GM23338 (cell line): ENCODE data around the gene DDX18. TPM values are rescaled to one million over a fixed set of nuclear protein-coding genes. Genes with fewer than 3 reads are reported as not detected.

Experiments
- ATAC-seq: fragments of 200-7000 bp; cut with Tn5 transposase; 3 replicates; pipeline ENCODE4 v1.9.1; 2020
- DNase-seq: peaks from one replicate; pipeline ENCODE4 v3.0.0-alpha.2; 2015; ENCODE audit warnings: low spot score
- H2AFZ ChIP-seq: fragments of 200-600 bp; sonication (generic); 2 replicates; pipeline ENCODE4 v1.8.0; 2016; ENCODE audit warnings: antibody characterized with exemption, mild to moderate bottlenecking, moderate library complexity
- H3F3A ChIP-seq: fragments of 200-600 bp; sonication (generic); replicated peaks from 2 replicates; pipeline ENCODE4 v1.8.0; 2017; ENCODE audit warnings: antibody characterized with exemption, mixed run types, low read depth
- H3K27ac ChIP-seq: fragments of 200-600 bp; sonication (generic); 2 replicates; pipeline ENCODE4 v1.6.1; 2016; ENCODE audit warnings: low read depth
- H3K27me3 ChIP-seq: fragments of 200-600 bp; sonication (generic); 2 replicates; pipeline ENCODE4 v1.8.0; 2016; ENCODE audit warnings: mild to moderate bottlenecking, mixed run types, moderate library complexity; ENCODE audit not compliant: insufficient read depth
- H3K36me3 ChIP-seq: fragments of 200-600 bp; sonication (generic); 2 replicates; pipeline ENCODE4 v1.8.0; 2016; ENCODE audit warnings: mild to moderate bottlenecking; ENCODE audit not compliant: insufficient read depth
- H3K4me1 ChIP-seq: fragments of 200-600 bp; sonication (generic); 2 replicates; pipeline ENCODE4 v1.8.0; 2016; ENCODE audit warnings: mild to moderate bottlenecking, moderate library complexity; ENCODE audit not compliant: insufficient read depth
- H3K4me2 ChIP-seq: fragments of 200-600 bp; sonication (generic); 2 replicates; pipeline ENCODE4 v1.7.1; 2017; ENCODE audit warnings: mixed run types
- H3K4me3 ChIP-seq: fragments of 200-600 bp; sonication (generic); 2 replicates; pipeline ENCODE4 v1.6.1; 2016; ENCODE audit warnings: mixed run types
- H3K79me2 ChIP-seq: fragments of 200-600 bp; sonication (generic); replicated peaks from 2 replicates; pipeline ENCODE4 v1.8.0; 2017; ENCODE audit warnings: mild to moderate bottlenecking; ENCODE audit not compliant: insufficient read depth
- H3K9me2 ChIP-seq: fragments of 200-600 bp; sonication (generic); 2 replicates; pipeline ENCODE4 v1.8.0; 2017; ENCODE audit not compliant: insufficient read depth
- H4K20me1 ChIP-seq: fragments of 200-600 bp; sonication (generic); replicated peaks from 2 replicates; pipeline ENCODE4 v1.8.0; 2017; ENCODE audit warnings: mild to moderate bottlenecking; ENCODE audit not compliant: insufficient read depth
- H3K27ac Mint-ChIP-seq: 2 replicates; pipeline ENCODE4 v1.8.0; 2020; ENCODE audit warnings: inconsistent platforms, mild to moderate bottlenecking, moderate library complexity, mixed read lengths
- H3K27me3 Mint-ChIP-seq: 3 replicates; pipeline ENCODE4 v1.8.0; 2022; ENCODE audit warnings: low read depth, mild to moderate bottlenecking, moderate library complexity, mixed read lengths, inconsistent platforms; ENCODE audit not compliant: insufficient read depth, poor library complexity
- H3K36me3 Mint-ChIP-seq: 3 replicates; pipeline ENCODE4 v1.8.0; 2021; ENCODE audit warnings: low read depth, mild to moderate bottlenecking, inconsistent platforms, moderate library complexity, mixed read lengths
- H3K4me1 Mint-ChIP-seq: 3 replicates; pipeline ENCODE4 v1.8.0; 2020; ENCODE audit warnings: mild to moderate bottlenecking, inconsistent platforms, mixed read lengths
- H3K4me3 Mint-ChIP-seq: 3 replicates; pipeline ENCODE4 v1.8.0; 2021; ENCODE audit warnings: moderate library complexity, mild to moderate bottlenecking, inconsistent platforms, mixed read lengths
- H3K9me3 Mint-ChIP-seq: 3 replicates; pipeline ENCODE4 v1.8.0; 2020; ENCODE audit warnings: moderate library complexity, mild to moderate bottlenecking, inconsistent platforms, mixed read lengths
- CREB1 ChIP-seq: fragments of 250-450 bp; sonication (Bioruptor Pico); IDR thresholded peaks from 2 replicates; pipeline ENCODE4 v1.5.0; 2020; ENCODE audit warnings: low read depth, mild to moderate bottlenecking, moderate library complexity
- CTCF ChIP-seq, 2 experiments: fragments of 200-600 bp in 1 of 2; sonication (generic) in 1 of 2; conservative IDR thresholded peaks; 2 replicates each; pipeline versions ENCODE4 v1.5.1 to v1.6.1; 2016 to 2017; ENCODE audit warnings: antibody characterized with exemption in 2 of 2, low read depth in 2 of 2, mild to moderate bottlenecking in 2 of 2, moderate library complexity in 1 of 2
- ETS1 ChIP-seq: IDR thresholded peaks from 2 replicates; pipeline ENCODE4 v1.6.1; 2016; ENCODE audit warnings: antibody characterized with exemption
- EZH2phosphoT487 ChIP-seq: fragments of 200-600 bp; sonication (generic); IDR thresholded peaks from one replicate; pipeline ENCODE4 v1.8.1; 2018; ENCODE audit warnings: antibody characterized with exemption; ENCODE audit not compliant: unreplicated experiment
- NANOG ChIP-seq: IDR thresholded peaks from 2 replicates; pipeline ENCODE4 v1.6.1; 2016; ENCODE audit warnings: antibody characterized with exemption, borderline replicate concordance
- STAT1 ChIP-seq: IDR thresholded peaks from one replicate; pipeline ENCODE4 v1.6.1; 2016; ENCODE audit warnings: antibody characterized with exemption; ENCODE audit not compliant: unreplicated experiment
- ZNF114 ChIP-seq: fragments of 250-450 bp; sonication (Bioruptor Pico); IDR thresholded peaks from 2 replicates; pipeline ENCODE4 v1.5.0; 2020; ENCODE audit warnings: mild to moderate bottlenecking, moderate library complexity
- ZNF331 ChIP-seq: fragments of 250-450 bp; sonication (Bioruptor Pico); IDR thresholded peaks from 2 replicates; pipeline ENCODE4 v1.5.0; 2020; ENCODE audit warnings: low read depth, mild to moderate bottlenecking, moderate library complexity
- polyA plus RNA-seq: library from polyadenylated mRNA; unstranded; fragments of >200 nt; fragmentation: Nextera tagmentation; extraction: Ambion mirVana; gene quantifications from 2 replicates; pipeline ENCODE4 v1.2.1, GENCODE V29; 2016
- total RNA-seq: library from RNA; depleted of rRNA; stranded (reverse); fragments of >200 nt; shearing (Covaris generic); gene quantifications from 2 replicates; pipeline ENCODE4 v1.2.3, GENCODE V29; 2014
- TF ChIP-seq, protein P1 (sequence below): fragments of 250-450 bp; sonication (Bioruptor Pico); IDR thresholded peaks from 2 replicates; pipeline ENCODE4 v1.5.0; 2020; ENCODE audit warnings: mild to moderate bottlenecking, moderate library complexity

The DDX18 gene
- total and polyA plus RNA-seq, 2 experiments from 2014 or later: 102 to 169 TPM

DNA sequence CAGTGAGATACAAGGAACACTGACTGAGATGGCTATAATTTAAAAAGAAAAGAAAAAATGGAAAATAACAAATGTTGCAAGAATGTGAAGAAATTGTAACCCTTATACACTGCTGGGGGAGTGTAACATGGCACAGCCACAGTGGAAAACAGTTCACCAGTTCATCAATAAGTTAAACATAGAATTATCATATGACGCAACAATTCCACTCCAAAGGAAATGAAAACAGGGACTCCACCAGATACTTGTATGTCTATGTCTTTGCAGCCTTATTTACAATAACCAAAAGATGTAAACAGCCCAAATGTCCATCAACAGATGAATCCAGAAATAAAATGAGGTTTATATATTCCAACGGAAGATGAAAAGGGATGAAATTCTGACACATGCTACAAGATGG lies 30.8 kb downstream of the DDX18 start (continued):
- TF ChIP-seq CTCF (conservative IDR thresholded peaks at IDR 0.05; ENCODE audit: low read depth in 2 of 2): no peak

- H3K27ac Mint-ChIP-seq: peak overlapping the region; percentile 95
- H3K27me3 Mint-ChIP-seq: peaks cover 4% of the 10 kb centered on the region
- ATAC-seq (peak; percentile 94), DNase-seq (peak; percentile 81)
- peak overlapping the region; percentile 84; the same call in 1 of the 2 replicates for H2AFZ ChIP-seq
- H3K4me3 ChIP-seq: peak overlapping the region; percentile 36; the same call in 1 of the 2 replicates
- H3K4me1 ChIP-seq: peaks cover 23% of the 10 kb centered on the region
- H3K9me2 ChIP-seq: peaks cover 8% of the 10 kb centered on the region; the same call in 1 of the 2 replicates
- H3K79me2 ChIP-seq: no peaks in the 10 kb centered on the region
- no peaks in the 10 kb centered on the region for H3K27me3 ChIP-seq
- no peak overlapping the region for H3K27ac ChIP-seq
- no peaks in the 10 kb centered on the region for H4K20me1 ChIP-seq
- peaks cover 33% of the 10 kb centered on the region for H3K4me1 Mint-ChIP-seq
- H3K9me3 Mint-ChIP-seq: peaks cover 11% of the 10 kb centered on the region; the same call in 2 of the 3 replicates
- H3F3A ChIP-seq: no peaks in the 10 kb centered on the region
- peak overlapping the region; percentile 40 for H3K4me2 ChIP-seq
- TF ChIP-seq ETS1 (no peak), CREB1 (CRISPR knock-in tag) (no peak), STAT1 (no peak), NANOG (no peak)
- no peaks in the 10 kb centered on the region for H3K36me3 ChIP-seq
- H3K36me3 Mint-ChIP-seq: peaks cover 11% of the 10 kb centered on the region
- H3K4me3 Mint-ChIP-seq: peak overlapping the region; percentile 61
Observed at GRCh38 chr2:117850015-117850414, 35.5 kb downstream of the DDX18 start.

GRCh38 chr2:117850461-117850860 lies 36.0 kb downstream of the DDX18 start:
- peak overlapping the region; percentile 84 for H2AFZ ChIP-seq
- peak overlapping the region; percentile 36; the same call in 1 of the 2 replicates for H3K4me3 ChIP-seq
- peaks cover 11% of the 10 kb centered on the region for H3K36me3 Mint-ChIP-seq
- no peaks in the 10 kb centered on the region for H4K20me1 ChIP-seq
- no peak overlapping the region for H3K27ac ChIP-seq
- peaks cover 11% of the 10 kb centered on the region; the same call in 2 of the 3 replicates for H3K9me3 Mint-ChIP-seq
- peaks cover 33% of the 10 kb centered on the region for H3K4me1 Mint-ChIP-seq
- H3K4me2 ChIP-seq: peak overlapping the region; percentile 40
- peaks cover 8% of the 10 kb centered on the region; the same call in 1 of the 2 replicates for H3K9me2 ChIP-seq
- H3K27me3 Mint-ChIP-seq: peaks cover 4% of the 10 kb centered on the region
- H3K27me3 ChIP-seq: no peaks in the 10 kb centered on the region
- ATAC-seq (peak; percentile 18; the same call in 2 of the 3 replicates), DNase-seq (no peak)
- H3K4me3 Mint-ChIP-seq: peak overlapping the region; percentile 61; the same call in 2 of the 3 replicates
- H3K79me2 ChIP-seq: no peaks in the 10 kb centered on the region
- H3F3A ChIP-seq: no peaks in the 10 kb centered on the region
- H3K4me1 ChIP-seq: peaks cover 23% of the 10 kb centered on the region
- H3K27ac Mint-ChIP-seq: no peak overlapping the region
- H3K36me3 ChIP-seq: no peaks in the 10 kb centered on the region
- TF ChIP-seq EZH2phosphoT487 (no peak), ZNF114 (no peak), ZNF331 (no peak), ETS1 (no peak)
- TF ChIP-seq, protein P1, sequence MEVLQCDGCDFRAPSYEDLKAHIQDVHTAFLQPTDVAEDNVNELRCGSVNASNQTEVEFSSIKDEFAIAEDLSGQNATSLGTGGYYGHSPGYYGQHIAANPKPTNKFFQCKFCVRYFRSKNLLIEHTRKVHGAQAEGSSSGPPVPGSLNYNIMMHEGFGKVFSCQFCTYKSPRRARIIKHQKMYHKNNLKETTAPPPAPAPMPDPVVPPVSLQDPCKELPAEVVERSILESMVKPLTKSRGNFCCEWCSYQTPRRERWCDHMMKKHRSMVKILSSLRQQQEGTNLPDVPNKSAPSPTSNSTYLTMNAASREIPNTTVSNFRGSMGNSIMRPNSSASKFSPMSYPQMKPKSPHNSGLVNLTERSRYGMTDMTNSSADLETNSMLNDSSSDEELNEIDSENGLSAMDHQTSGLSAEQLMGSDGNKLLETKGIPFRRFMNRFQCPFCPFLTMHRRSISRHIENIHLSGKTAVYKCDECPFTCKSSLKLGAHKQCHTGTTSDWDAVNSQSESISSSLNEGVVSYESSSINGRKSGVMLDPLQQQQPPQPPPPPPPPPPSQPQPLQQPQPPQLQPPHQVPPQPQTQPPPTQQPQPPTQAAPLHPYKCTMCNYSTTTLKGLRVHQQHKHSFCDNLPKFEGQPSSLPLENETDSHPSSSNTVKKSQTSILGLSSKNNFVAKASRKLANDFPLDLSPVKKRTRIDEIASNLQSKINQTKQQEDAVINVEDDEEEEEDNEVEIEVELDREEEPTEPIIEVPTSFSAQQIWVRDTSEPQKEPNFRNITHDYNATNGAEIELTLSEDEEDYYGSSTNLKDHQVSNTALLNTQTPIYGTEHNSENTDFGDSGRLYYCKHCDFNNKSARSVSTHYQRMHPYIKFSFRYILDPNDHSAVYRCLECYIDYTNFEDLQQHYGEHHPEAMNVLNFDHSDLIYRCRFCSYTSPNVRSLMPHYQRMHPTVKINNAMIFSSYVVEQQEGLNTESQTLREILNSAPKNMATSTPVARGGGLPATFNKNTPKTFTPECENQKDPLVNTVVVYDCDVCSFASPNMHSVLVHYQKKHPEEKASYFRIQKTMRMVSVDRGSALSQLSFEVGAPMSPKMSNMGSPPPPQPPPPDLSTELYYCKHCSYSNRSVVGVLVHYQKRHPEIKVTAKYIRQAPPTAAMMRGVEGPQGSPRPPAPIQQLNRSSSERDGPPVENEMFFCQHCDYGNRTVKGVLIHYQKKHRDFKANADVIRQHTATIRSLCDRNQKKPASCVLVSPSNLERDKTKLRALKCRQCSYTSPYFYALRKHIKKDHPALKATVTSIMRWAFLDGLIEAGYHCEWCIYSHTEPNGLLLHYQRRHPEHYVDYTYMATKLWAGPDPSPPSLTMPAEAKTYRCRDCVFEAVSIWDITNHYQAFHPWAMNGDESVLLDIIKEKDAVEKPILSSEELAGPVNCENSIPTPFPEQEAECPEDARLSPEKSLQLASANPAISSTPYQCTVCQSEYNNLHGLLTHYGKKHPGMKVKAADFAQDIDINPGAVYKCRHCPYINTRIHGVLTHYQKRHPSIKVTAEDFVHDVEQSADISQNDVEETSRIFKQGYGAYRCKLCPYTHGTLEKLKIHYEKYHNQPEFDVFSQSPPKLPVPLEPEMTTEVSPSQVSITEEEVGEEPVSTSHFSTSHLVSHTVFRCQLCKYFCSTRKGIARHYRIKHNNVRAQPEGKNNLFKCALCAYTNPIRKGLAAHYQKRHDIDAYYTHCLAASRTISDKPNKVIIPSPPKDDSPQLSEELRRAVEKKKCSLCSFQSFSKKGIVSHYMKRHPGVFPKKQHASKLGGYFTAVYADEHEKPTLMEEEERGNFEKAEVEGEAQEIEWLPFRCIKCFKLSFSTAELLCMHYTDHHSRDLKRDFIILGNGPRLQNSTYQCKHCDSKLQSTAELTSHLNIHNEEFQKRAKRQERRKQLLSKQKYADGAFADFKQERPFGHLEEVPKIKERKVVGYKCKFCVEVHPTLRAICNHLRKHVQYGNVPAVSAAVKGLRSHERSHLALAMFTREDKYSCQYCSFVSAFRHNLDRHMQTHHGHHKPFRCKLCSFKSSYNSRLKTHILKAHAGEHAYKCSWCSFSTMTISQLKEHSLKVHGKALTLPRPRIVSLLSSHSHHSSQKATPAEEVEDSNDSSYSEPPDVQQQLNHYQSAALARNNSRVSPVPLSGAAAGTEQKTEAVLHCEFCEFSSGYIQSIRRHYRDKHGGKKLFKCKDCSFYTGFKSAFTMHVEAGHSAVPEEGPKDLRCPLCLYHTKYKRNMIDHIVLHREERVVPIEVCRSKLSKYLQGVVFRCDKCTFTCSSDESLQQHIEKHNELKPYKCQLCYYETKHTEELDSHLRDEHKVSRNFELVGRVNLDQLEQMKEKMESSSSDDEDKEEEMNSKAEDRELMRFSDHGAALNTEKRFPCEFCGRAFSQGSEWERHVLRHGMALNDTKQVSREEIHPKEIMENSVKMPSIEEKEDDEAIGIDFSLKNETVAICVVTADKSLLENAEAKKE (CRISPR knock-in tag): no peak
